ENCODE measurements around the gene ISCA2.

ISCA2 gene

GRCh38 chr14:74500417-74501134, 7.0 kb downstream of the ISCA2 start:
- Histone ChIP-seq H3K9me3 (ENCODE audit: insufficient read depth, low read length) (no peaks in the 10 kb centered on the region), H3K9me2 (replicated peaks; ENCODE audit: insufficient read depth, low read length) (no peaks in the 10 kb centered on the region), H3K79me2 (ENCODE audit: insufficient read depth, low read length) (no peaks in the 10 kb centered on the region), H3K27ac (ENCODE audit: low read depth, low read length) (no peak overlapping the region), H3K4me2 (ENCODE audit: low read depth, low read length, poor library complexity, severe bottlenecking) (no peak overlapping the region), H2AFZ (ENCODE audit: low read depth, low read length, severe bottlenecking) (no peak overlapping the region), H3K4me3 (ENCODE audit: insufficient read depth, low read length, poor library complexity, severe bottlenecking) (no peak overlapping the region), H3K27me3 (ENCODE audit: low read length) (no peaks in the 10 kb centered on the region), H3F3A (ENCODE audit: insufficient read depth) (no peaks in the 10 kb centered on the region), H3K9ac (ENCODE audit: low read length) (no peak overlapping the region), H3K36me3 (ENCODE audit: low read length) (no peaks in the 10 kb centered on the region), H4K20me1 (ENCODE audit: low read depth, low read length) (no peaks in the 10 kb centered on the region)
- TF ChIP-seq EZH2phosphoT487 (conservative IDR thresholded peaks at IDR 0.05; ENCODE audit: low read length) (no peak), CTCF (IDR thresholded peaks at IDR 0.05; ENCODE audit: insufficient read depth, low read length, poor library complexity, severe bottlenecking) (no peak)

- TF ChIP-seq EZH2phosphoT487 (conservative IDR thresholded peaks at IDR 0.05; ENCODE audit: low read length) (no peak), CTCF (IDR thresholded peaks at IDR 0.05; ENCODE audit: insufficient read depth, low read length, poor library complexity, severe bottlenecking) (no peak)
- Histone ChIP-seq H3K36me3 (ENCODE audit: low read length) (no peaks in the 10 kb centered on the region), H3F3A (ENCODE audit: insufficient read depth) (no peaks in the 10 kb centered on the region), H3K79me2 (ENCODE audit: insufficient read depth, low read length) (no peaks in the 10 kb centered on the region), H4K20me1 (ENCODE audit: low read depth, low read length) (no peaks in the 10 kb centered on the region), H3K9me3 (ENCODE audit: insufficient read depth, low read length) (no peaks in the 10 kb centered on the region), H3K4me3 (ENCODE audit: insufficient read depth, low read length, poor library complexity, severe bottlenecking) (no peak overlapping the region), H3K9ac (ENCODE audit: low read length) (no peak overlapping the region), H3K9me2 (replicated peaks; ENCODE audit: insufficient read depth, low read length) (no peaks in the 10 kb centered on the region), H3K27ac (ENCODE audit: low read depth, low read length) (no peak overlapping the region), H3K27me3 (ENCODE audit: low read length) (no peaks in the 10 kb centered on the region), H3K4me2 (ENCODE audit: low read depth, low read length, poor library complexity, severe bottlenecking) (no peak overlapping the region), H2AFZ (ENCODE audit: low read depth, low read length, severe bottlenecking) (no peak overlapping the region)
These were observed 7.6 kb downstream of the ISCA2 start for GRCh38 chr14:74501135-74501614.

- Histone ChIP-seq H4K20me1 (ENCODE audit: low read depth, low read length) (no peaks in the 10 kb centered on the region), H3F3A (ENCODE audit: insufficient read depth) (no peaks in the 10 kb centered on the region), H3K79me2 (ENCODE audit: insufficient read depth, low read length) (no peaks in the 10 kb centered on the region), H3K27me3 (ENCODE audit: low read length) (no peaks in the 10 kb centered on the region), H3K36me3 (ENCODE audit: low read length) (no peaks in the 10 kb centered on the region), H3K4me2 (ENCODE audit: low read depth, low read length, poor library complexity, severe bottlenecking) (no peak overlapping the region), H3K27ac (ENCODE audit: low read depth, low read length) (no peak overlapping the region), H2AFZ (ENCODE audit: low read depth, low read length, severe bottlenecking) (no peak overlapping the region), H3K4me3 (ENCODE audit: insufficient read depth, low read length, poor library complexity, severe bottlenecking) (no peak overlapping the region), H3K9me3 (ENCODE audit: insufficient read depth, low read length) (no peaks in the 10 kb centered on the region), H3K9me2 (replicated peaks; ENCODE audit: insufficient read depth, low read length) (no peaks in the 10 kb centered on the region), H3K9ac (ENCODE audit: low read length) (no peak overlapping the region)
- TF ChIP-seq CTCF (IDR thresholded peaks at IDR 0.05; ENCODE audit: insufficient read depth, low read length, poor library complexity, severe bottlenecking), result no peak
- TF ChIP-seq EZH2phosphoT487 (conservative IDR thresholded peaks at IDR 0.05; ENCODE audit: low read length), result no peak
These were observed 8.1 kb downstream of the ISCA2 start for GRCh38 chr14:74501691-74502090.
